GM10266 (cell line): ENCODE measurements around the gene ZNF385C.
"Not testable (repeated sequence)": the region's sequence is repeated elsewhere in the genome, so short reads cannot be mapped to it uniquely, and the experiment has no call there.

ENCODE experiments used
- DNase-seq: peaks from one replicate; pipeline ENCODE4 v3.0.0; 2012; ENCODE audit errors: extremely low spot score
- CTCF ChIP-seq: IDR thresholded peaks from 2 replicates; pipeline ENCODE4 v1.5.1; 2012; ENCODE audit warnings: mild to moderate bottlenecking, low read depth; ENCODE audit not compliant: control insufficient read depth, insufficient read depth; ENCODE audit errors: missing control alignments

Gene ZNF385C

GRCh38 chr17:42097691-42098631, at the start of gene ZNF385C:
Gene ZNF385C (minus strand): TSS chr17:42098473. CDS start chr17:42063056, 35,417 bp downstream.
- no peak for TF ChIP-seq CTCF
- DNase-seq = peak; percentile 70

GRCh38 chr17:42146911-42147607, 48.8 kb upstream of the ZNF385C start:
- DNase-seq = no peak
- no peak for TF ChIP-seq CTCF

- not testable (repeated sequence) for DNase-seq
Observed at GRCh38 chr17:42143138-42143537, 44.9 kb upstream of the ZNF385C start.

GRCh38 chr17:42142371-42142896, 44.2 kb upstream of the ZNF385C start:
- no peak for DNase-seq
- TF ChIP-seq CTCF = no peak

GRCh38 chr17:42141382-42141781, 43.1 kb upstream of the ZNF385C start:
- no peak for TF ChIP-seq CTCF
- DNase-seq = no peak

GRCh38 chr17:42140690-42141089, 42.4 kb upstream of the ZNF385C start:
- DNase-seq = not testable (repeated sequence)

- DNase-seq = no peak
- no peak for TF ChIP-seq CTCF
Observed at GRCh38 chr17:42138749-42139492, 40.6 kb upstream of the ZNF385C start.

GRCh38 chr17:42136654-42137051, 38.4 kb upstream of the ZNF385C start:
- TF ChIP-seq CTCF = no peak
- no peak for DNase-seq
